ENCODE results near the gene ALPP.
"Not testable (repeated sequence)": the region's sequence is repeated elsewhere in the genome, so short reads cannot be mapped to it uniquely, and the experiment has no call there.

The ALPP gene

DNA sequence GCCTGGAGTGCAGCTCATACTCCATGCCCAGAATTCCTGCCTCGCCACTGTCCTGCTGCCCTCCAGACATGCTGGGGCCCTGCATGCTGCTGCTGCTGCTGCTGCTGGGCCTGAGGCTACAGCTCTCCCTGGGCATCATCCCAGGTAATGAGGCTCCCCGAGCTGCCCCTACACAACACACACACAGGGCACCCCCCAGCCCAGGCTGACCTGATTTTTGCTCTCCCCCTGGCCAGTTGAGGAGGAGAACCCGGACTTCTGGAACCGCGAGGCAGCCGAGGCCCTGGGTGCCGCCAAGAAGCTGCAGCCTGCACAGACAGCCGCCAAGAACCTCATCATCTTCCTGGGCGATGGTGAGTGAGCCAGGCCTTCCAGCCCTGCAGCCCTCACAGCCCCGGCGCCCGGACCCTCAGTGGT is at the start of gene ALPP:
Gene ALPP (plus strand): TSS at position 17 of the 417 bp plus-strand sequence. CDS start 52 bp downstream, at position 69.
- not testable (repeated sequence) for DNase-seq (ENCODE audit: low spot score)

DNA sequence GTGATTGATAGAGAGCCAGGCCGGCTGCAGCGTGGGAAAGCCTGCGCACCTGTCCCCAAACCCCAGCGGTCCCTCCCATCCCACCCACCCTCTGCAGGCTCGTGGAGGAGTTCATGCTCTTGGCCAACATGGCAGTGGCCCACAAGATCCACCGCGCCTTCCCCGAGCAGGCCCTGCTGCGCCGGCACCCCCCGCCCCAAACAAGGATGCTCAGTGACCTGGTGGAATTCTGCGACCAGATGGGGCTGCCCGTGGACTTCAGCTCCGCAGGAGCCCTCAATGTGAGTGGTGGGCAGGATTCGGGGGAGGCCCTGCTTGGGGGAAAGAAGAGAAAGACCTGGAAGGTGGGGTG is 48.9 kb upstream of the ALPP start:
- DNase-seq (ENCODE audit: low spot score) = no peak

DNA sequence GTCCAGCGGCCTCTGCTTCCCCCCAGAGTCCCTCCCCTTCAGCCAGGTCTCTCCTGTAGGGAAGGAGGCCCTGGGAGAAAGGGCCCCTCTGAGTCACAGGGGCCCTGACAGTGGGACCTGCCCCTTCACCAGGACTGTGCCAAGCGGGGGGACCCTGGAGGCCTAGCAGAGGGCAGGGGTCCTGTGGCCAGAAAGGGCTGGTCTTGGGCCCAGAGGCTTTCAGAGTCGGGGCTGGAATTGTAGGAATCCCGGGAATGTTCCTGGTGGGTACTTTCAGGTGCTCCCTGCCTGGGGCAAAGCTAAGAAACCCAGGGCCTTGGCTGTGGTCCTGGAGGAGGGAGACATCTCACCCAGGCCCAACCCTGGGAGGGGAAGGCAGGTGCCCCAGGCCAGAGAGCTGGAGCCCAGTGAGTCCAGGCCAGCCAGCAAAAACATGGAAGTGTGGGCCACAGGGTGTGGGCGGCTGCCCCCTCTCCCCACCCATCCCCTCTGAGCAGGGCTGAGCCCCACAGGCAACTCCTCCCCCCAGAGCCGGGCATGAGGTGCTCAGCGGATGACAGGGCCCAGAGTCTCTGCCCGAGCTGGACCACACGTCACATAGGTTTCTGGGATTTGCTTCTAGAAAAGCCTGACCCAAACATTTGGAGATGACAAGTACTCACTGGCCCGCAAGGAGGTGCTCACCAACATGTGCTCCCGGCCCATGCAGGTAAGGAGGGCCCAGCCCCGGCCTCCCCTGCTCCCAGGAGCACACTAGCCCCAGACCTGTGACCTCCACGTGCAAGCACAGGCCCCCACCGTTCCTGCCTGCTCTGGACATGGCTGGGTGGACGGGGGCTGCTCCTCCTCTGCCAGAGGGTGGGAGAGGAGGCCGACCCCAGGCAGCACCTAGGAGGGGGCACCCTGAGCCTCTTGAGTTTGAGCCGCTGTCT is 48.2 kb upstream of the ALPP start:
- peak; percentile 50 for DNase-seq (ENCODE audit: low spot score)

DNA sequence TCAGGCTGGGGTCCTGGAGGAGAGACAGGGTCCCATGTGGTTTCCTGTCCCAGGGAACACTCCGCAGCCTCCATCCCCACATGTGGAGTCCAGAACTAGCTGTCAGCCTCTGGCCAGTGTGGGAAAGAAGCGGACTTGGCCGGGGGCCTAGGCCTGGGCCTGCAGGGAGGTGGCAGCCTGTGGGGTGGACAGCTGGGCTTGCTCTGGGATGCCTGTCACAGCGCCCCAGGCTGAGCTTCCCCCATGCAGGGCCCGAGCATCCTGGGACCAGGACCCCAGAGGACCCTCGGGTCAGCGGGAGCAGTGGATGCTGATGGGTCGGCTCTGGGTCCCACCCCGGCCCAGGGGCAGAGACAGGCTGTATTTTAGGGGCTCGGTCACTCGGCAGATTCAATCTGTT is 47.5 kb upstream of the ALPP start:
- not testable (repeated sequence) for DNase-seq (ENCODE audit: low spot score)

DNA sequence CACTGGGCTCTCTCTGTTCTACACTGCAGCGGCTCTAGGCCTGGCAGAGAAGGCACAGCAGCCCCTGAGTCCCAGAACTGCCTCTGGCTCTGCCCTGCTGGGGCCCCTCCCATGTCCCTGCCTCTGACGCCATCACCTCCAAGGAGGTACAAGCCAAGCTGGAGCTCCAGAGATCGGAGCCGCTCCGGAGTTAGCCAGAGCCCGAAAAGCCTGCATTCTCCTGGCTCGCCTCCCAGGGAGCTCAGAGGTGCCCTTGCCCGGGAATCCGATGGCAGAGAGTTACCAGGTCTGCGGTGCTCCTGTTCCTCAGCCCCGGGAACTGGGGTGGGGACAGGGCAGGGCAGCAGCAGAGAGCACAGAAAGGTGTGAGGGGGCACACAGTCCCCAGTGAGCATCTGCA is 46.9 kb upstream of the ALPP start:
- not testable (repeated sequence) for DNase-seq (ENCODE audit: low spot score)

DNA sequence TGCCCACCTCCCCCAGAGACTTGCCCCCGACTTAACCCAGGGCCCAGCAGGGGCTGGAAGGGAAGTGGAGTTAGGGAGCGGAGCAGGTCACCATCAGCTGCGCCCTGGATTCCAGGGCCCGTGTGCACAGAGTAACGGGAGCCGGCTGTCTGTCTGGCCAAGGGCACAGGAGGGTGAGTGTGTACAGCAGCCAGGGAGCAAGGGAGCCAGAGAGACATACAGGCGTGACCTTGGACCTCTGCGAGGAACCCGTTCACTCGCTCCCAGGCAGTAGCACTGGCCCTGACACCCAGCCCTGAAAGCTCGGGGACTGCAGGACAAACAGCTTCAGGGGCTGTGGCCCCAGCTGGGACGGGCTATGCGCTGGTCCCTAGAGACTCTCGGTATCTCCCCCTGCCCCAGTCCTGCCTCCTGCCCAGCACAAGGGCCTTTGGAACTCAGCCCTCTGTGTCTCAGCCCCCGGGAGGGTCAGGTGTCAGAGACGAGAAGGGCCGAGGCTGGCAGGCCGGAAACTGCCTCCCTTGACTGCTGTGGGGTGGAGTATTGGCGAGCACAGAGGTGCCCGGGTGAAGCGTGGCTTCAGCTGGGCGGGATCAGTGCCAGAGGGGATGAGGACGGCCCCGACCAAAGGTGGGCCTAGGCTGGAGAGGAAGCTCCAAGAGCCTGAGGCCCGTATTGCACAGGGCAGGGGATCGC is 46.2 kb upstream of the ALPP start:
- not testable (repeated sequence) for DNase-seq (ENCODE audit: low spot score)

DNA sequence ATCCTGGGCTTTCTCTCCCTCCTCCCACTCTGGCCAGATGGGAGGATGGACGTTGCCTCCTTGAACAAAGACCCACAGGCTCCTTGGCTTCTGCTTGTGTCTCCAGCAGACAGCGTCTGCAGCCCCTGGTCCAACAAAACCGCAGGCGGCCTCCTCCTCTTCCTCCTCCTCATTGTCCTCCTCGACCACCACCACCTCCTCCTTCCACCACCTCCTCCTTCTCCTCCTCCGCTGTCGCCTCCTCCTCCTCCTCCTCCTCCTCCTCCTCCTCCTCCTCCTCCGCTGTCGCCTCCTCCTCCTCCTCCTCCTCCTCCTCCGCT is 45.7 kb upstream of the ALPP start:
- DNase-seq (ENCODE audit: low spot score) = no peak

DNA sequence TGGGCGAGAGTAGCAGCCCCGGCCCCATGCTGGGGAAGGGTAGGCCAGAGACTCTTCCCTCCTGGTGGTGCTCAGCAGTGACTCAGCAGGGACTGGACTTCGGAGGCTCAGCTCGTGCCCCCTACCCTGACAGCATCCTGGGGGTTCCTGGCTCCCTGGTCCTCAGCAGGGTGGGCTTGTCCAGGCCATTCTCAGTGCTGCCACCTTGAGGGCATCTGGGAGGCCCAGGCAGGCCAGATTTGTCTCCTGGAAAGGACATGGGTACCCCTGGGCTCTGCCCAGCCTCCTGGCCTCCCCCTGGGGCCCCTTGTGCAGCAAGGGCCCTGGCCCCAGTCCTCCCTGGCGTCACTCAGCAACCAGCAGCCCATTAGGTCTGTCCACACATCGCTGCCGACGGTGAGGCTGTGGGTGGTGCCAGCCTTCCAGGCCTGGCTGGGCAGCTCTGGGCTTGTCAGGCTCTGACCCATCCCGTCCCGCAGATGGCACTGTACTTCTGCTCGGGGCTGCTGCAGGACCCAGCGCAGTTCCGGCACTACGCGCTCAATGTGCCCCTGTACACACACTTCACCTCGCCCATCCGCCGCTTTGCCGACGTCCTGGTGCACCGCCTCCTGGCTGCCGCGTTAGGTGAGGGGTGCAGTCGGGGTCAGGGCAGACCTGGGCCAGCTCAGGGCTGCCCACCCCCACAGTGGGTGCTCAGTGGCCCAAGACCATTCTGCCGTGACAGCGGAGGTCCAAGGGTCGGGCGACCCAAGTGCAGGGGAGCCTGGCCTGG is 45.0 kb upstream of the ALPP start:
- DNase-seq (ENCODE audit: low spot score) = peak; percentile 64

DNA sequence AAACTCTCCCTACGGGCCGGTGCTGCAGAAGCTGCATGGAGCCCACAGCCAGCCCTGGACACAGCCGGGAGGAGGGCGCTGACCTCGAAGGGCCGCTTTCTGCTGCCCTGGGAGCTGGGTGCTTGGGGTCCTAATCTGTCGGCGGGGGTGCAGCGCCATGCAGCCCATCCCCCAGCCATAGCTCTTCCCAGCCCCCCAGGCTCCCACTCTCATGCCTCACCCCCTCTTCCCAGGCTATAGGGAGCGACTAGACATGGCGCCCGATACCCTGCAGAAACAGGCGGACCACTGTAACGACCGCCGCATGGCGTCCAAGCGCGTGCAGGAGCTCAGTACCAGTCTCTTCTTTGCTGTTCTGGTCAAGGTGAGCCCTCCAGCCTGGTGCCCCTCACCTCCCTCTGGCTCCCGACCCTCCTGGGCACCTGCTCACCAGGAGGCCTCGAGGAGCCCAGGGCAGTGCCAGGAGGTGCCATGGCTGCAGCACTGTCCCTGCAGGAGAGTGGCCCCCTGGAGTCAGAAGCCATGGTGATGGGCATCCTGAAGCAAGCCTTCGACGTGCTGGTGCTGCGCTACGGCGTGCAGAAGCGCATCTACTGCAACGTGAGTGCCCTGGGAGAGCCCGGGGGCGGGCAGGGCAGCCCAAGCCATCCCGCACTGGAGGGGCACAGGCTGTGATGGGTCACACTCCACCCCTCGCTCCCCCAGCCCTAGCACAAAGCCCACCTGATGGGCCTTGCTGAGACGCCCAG is 44.2 kb upstream of the ALPP start:
- DNase-seq (ENCODE audit: low spot score) = not testable (repeated sequence)

DNA sequence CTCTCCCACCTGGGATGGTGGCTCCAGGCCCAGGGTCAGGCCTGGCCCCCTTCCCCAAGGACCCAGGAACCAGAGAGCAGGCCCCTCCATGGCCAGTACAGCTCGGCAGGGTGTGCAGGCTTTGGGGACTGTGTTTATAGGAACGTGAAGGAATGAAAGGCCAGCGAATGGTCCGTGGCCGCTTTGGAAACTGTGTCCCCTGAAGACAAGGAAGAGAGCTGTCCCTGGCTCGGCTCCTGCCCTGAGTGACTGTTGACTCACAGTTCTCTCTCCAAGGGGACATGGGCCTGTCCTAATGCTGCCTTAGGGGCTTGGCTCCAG is 43.7 kb upstream of the ALPP start:
- not testable (repeated sequence) for DNase-seq (ENCODE audit: low spot score)

DNA sequence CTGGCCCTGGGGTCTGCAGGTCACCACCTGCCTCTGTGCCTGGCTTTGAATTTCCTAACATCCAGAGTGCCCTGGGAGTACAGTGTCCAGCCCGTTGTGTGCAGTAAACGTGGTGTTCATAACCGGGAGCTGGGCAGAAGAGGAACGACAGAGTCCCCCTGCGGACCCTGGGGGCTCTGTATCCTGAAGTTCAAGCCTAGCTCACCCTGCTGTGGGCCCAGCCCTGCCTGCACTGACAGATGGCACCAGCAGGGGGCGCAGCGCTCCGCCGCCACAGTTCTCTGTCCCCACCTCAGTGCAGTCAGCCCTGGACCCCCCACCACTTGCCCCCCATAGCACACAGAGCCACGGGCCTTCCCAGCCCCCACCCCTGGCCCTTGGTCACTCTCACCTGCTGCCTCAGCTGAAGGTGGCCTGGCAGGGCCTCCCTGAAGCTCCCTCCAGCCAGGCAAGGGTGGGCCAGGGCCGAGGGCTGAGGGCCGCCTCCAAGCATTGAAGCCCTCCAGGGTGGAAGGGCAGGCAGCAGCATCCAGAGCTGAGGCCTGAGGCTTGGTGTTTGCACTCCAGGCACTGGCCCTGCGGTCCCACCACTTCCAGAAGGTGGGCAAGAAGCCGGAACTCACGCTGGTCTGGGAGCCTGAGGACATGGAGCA is 43.2 kb upstream of the ALPP start:
- DNase-seq (ENCODE audit: low spot score) = peak; percentile 46

DNA sequence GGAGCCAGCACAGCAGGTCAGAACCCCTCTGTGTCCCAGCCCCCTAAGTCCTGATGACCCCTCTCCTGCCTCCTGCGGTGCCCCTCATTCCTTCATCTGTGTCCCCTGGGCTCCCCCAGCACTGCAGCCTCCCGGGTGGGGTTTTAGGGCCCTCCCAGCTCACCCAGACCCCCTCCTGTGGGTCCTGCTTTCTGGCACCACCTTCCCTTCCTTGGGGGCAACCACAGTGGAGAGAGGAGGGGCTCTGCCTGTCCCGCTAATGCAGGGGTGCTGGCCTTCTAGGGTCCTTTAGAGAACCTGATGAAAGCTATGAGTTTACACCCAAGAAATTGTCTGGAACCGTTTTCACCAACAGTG is 42.7 kb upstream of the ALPP start:
- no peak for DNase-seq (ENCODE audit: low spot score)

DNA sequence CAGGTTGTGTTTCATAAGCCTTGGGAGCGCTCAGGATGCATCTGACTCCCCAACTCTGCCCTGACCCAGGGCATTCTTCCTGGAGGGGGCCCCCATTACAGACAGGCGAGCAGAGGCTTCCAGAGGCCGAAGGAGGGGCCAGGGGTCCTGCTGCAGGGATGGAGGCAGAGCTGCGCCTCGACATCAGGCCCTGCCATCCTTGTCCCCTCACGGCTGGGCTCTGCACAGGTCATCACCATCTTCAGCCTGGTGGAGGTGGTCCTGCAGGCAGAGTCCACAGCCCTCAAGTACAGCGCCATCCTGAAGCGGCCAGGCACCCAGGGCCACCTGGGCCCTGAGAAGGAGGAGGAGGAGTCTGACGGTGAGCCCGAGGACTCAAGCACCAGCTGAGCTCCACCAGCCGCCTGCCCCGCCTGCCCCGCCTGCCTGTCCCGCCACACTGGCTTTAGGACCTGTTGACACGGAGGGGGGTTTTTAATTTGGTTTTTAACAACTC is 42.3 kb upstream of the ALPP start:
- DNase-seq (ENCODE audit: low spot score) = no peak

DNA sequence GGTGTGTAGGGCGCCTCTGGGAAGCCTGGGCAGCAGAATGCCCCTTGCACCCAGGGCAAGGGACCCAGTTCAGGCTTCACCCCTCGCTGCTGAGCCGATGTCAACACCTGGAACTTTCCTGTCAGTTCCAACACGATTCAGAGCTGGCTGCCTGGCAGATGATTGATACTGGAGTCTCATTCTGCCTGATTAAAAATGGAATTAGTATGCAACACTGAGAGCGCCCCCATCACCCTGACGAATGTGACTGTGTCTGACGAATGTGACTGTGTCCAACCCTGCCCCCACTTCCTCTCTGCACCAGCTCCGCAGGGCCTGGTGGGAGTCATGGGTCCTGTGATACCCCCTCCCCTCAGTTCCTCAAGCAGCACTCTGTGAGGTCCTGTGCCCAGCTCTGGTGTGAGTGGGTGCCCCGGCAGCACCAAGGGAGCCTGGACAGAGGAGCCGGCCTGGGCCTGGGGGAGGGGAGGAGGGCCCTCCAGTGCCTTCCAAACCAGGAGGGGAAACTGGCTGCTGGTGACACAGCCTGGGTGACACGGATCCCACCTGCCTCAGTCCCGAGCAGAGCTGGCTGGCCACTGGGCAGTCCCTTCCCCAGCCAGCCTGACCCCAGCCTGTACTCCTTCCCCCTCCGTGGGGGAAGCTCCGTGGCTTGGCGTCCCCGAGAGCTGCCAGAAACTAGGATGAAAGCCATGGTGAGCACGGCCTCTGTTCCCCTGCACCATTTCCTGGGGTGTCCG is 41.4 kb upstream of the ALPP start:
- no peak for DNase-seq (ENCODE audit: low spot score)

DNA sequence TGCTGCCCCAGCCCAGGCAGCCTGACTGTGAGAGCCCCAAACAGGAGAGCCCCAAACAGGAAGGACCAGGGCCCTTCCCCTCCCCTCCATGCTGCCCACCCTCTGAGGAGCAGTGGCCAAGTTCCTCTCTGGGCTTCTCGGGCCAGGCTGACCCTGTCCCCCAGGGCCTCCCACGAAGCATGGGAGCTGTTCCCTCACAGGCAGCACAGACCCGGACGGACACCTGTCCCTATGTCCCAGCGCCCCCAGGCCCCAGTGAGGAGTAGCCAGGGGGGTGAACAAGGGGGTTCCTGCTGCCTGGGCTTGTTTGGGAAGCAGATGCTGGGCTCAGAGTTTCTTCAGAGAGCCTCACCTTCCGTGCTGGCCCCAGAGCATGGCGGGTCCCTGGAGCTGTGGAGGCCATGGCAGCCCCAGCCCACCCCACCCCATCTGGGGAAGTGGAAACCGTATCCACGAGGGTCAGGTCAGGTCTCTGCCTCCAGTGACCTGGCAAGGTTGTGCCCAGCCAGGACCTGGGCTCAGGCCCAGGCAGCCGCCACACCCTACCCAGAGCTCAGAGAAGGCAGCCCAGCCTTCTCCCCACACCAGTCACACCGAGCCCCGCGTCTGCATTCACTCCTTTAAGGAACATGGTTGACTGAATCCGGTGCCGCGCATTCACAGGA is 40.3 kb upstream of the ALPP start:
- DNase-seq (ENCODE audit: low spot score) = not testable (repeated sequence)

DNA sequence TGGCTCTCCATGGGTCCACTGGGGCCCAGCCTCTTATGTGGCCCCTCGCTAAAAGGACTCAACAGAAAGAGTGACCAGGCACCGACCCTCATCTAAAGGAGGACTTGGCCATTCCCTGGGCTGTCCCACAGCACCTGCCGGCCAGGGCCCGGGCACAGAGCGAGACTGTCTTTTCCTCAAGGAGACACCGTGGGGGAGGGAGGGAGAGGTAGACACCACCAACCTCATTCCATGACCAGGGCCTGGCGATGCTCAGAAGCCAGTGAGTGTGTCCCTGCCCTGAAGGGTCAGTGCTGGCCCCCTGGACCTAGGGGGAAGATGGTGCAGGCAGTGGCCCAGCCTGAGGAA is 39.8 kb upstream of the ALPP start:
- DNase-seq (ENCODE audit: low spot score) = no peak

DNA sequence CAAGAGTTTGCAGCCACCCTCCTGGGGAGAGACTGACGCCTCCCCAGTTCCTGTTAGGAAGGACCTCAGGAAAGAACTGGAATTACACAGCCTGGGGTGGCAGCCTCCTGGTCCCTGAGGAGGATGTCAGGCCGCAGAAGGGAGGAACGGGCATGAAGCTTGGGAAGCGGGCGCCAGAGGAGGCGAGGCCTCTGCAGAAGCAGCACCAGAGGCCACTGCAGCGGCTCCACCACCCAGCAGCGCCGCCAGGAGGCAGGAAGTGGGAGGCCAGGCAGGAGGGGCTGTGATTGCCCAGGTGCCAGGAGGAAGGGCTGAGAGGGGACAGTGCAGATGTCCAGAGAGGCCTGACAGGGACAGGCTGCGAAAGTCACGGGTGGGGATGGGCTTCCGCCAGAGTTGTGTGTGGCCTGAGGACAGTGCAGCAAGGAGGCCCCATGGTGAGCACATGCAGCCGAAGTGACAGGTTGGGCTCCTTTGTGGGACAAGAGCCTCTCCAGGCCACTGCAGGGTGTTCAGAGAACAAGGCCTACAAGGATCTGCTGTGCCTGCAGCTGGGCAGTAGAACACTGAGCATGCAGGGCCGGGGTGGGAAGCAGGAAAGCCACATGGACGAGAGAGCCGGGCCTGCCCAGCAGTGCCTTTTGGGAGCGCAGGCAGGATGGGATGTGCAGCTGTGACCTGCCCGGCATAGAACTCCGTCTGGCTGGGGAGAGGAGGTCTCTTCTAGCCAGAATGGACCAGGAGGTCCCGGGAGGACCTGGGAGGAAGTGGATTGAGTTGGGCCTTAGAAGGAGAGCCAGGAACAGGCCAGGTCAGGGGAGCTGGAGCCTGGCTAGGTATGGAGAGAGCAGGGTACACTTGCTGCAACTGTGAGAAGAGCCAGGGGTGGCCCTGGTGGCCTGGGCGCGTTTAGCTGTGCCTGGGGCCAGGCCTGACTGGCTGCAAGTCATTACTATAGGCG is 39.1 kb upstream of the ALPP start:
- peak; percentile 57 for DNase-seq (ENCODE audit: low spot score)

DNA sequence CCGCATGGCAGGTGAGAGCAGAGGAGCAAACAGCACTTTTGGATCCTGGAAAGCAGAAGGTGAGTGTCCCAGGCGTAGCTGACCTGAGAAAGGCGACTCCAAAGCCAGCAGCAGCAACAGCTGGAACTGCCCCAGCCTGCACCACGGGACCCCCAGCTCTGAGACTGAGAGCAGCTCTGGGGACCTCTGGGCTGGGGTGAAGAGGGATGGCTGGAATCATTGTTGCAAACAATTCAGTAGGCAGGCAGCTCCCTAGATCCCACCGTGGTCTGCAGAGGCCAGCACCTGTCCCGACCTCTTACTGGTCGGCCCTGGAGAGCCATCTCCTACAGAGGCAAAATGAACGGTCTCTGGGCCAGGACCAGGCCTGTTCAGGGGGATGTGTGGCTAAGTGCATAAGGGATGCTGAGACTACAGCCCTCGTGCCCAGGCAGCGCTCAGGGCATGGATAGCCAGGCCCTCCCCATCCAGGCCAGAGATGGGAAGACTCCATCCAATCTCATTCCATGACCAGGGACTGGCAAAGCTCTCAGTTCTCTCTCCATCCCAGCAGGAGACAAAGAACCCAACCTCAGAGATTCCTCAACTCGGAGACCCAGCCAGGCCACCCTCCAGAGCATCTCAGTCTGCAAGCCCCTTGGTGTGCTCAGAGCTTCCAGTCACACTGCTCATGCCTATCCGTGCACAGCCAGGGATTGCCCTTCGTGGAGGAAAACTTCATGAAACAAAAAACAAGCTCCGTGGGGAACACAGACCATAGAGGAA is 38.2 kb upstream of the ALPP start:
- DNase-seq (ENCODE audit: low spot score) = no peak
